Stimulated activated naive CD4-positive, alpha-beta T cell (primary cell): ENCODE data around the gene RWDD3.
A peak's percentile ranks its signal among the peaks of the same experiment; 100 is the strongest.

ENCODE experiments used
- DNase-seq, 6 experiments: peaks; one replicate each; lab custom pipeline; 2025; lab: John Stamatoyannopoulos, UW

RWDD3 gene

GRCh38 chr1:95233737-95234500 is at the start of gene RWDD3:
Gene RWDD3, plus strand, starts transcription at chr1:95234210. Its CDS starts 21 bp downstream, at chr1:95234231.
- peak; percentile 85 to 94 (median 88) for DNase-seq

GRCh38 chr1:95186149-95186548 is 47.9 kb upstream of the RWDD3 start:
- DNase-seq, result no peak

- no peak for DNase-seq
These were observed 40.4 kb upstream of the RWDD3 start for GRCh38 chr1:95193591-95193990.

GRCh38 chr1:95195046-95195445 is 39.0 kb upstream of the RWDD3 start:
- DNase-seq, result no peak

- DNase-seq, result no peak
These were observed 38.0 kb upstream of the RWDD3 start for GRCh38 chr1:95196017-95196416.

DNA sequence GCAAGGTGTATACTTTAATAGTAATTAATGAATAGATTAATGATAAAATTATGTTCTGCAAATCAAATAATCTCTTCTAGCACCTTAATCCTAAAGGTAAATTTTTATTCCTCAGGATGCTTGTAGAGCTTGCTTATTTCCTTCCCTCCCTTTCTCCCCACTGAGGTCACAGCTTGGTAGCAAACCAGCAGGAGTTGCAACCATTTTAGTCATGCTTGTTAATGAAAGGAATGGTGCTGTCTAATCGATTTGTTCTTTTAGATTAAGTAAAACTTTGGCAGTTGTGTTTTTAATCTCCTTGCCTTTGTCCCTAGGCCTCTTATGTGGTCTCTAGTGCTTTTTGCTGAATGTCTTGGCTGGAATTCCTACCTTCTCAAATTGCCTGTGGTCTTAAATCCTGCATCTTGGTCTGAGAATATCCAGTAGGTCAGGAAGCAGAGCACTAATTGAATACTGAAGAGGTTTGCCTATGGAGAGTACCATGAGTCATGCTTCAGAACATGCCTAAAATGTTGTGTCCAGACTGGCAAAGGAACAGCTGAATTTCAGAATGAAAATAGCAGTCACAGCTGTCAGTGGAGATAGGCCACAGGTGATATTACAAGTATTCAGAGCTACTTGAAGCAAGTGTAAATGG is 36.3 kb upstream of the RWDD3 start:
- DNase-seq, result no peak

- DNase-seq, result no peak
These were observed 32.1 kb upstream of the RWDD3 start for GRCh38 chr1:95201905-95202304.

- DNase-seq, result no peak
These were observed 30.0 kb upstream of the RWDD3 start for GRCh38 chr1:95203908-95204437.

- no peak for DNase-seq
These were observed 27.5 kb upstream of the RWDD3 start for GRCh38 chr1:95206514-95206913.

DNA sequence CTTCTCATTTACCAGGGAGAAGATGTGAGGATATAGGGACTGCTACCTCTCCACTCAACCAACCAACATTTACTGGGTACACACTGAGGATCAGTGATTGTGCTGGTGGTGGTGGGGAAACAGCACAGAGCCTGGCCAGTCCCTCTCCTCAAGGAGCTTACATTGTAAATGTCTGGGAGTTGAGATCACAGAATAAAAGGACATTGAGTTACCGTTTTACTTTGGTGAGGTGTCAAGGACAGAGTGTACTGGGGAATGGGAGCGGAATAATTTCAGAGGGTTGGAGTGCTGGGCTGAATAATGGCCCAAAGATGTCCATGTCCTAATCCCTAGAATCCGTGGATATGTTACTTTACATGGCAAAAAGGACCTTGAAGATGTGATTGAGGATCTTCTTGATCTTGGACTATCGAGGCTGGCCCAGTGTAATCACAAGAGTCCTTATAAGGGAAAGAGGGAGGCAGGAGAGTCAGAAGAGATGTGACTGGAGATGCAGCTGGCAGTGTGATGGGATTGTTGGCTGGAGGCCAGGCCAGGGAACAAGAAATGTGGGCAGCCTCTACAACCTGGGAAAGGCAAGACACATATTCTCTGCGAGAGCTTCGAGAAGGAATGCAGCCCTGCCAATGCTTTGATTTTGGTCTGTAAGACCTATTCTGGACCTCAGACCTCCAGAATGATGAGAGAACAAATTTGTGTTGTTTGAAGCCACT is 26.6 kb upstream of the RWDD3 start:
- DNase-seq, result no peak

DNA sequence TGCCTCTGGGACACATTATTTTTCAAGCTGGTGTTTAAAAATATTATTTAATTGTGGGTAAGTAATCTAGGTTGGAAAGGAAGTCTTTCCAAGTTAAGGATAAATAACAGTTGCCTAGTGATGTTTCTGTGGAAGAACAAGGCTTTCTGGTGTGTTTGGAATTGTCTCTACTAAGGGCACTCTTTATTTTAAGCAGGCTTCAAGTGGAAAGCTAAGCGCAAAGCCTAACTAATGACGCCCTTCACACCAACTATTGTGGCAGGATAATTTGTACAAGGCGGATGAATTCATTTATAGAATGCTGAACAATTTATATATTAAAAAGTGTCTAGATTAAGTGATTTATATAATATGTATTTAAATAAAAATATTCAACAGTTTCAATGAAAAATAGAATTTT is 25.1 kb upstream of the RWDD3 start:
- no peak for DNase-seq

DNA sequence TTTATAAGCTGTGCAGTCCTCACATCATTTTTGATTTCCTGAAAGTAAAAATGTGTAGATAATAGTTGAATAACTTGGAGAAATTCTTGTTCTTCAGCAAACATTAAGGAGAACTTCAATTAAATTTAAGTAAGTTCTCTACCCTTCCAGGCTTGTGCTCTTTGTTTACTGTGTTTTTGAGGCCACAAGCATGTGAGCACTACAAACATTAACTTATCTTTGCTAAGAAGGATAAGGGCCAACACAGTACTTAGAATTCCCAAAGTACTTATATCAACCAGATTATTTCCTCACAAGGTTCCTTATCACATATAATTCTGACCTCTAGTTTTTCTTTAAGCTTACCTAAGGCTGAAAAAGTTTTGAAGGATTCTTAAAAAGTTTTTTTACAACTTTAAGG is 24.7 kb upstream of the RWDD3 start:
- DNase-seq, result no peak

DNA sequence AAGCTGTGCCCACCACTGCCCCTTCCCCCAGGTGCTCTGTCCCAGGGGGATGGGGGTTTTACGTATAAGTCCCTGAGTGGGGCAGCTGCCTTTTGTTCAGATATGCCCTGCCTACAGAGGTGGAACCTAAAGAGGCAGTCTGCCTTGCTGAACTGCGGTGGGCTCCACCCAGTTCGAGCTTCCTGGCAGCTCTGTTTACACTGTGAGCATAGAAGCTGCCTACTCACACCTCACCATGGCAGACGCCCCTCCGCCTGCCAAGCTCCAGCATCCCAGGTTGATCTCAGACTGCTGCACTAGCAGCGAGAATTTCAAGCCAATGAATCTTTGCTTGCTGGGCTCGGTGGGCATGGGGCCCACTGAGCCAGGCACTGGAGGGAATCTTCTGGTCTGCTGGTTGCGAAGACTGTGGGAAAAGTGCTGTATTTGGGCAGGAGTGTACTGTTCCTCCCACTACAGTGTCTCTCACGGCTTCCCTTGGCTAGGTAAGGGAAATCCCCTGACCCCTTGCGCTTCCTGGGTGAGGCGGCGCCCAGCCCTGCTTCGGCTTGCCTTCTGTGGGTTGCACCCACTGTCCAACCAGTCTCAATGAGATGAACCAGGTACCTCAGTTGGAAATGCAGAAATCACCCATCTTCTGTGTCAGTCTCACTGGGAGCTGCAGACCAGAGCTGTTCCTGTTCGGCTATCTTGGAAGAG is 17.6 kb upstream of the RWDD3 start:
- DNase-seq, result no peak

- DNase-seq, result no peak
These were observed 16.6 kb upstream of the RWDD3 start for GRCh38 chr1:95217371-95217770.

DNA sequence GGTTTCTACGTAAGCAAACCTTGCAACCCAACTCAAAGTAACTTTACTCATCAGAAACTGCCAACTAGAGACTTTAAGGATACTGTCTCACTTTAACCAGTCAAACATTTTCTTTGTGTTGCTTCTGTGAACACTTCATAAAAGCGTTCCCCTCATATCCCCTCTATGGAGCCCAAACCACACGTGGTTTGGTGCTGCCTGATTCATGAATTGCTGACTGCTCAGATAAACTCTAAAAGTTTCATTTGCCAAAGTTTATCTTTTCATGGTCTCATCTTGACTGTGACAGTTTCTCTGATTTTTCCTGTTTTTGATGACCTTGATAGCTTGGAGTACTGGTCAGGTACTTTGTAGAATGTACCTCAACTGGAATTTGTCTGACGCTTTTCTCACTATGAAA is 14.6 kb upstream of the RWDD3 start:
- no peak for DNase-seq

DNA sequence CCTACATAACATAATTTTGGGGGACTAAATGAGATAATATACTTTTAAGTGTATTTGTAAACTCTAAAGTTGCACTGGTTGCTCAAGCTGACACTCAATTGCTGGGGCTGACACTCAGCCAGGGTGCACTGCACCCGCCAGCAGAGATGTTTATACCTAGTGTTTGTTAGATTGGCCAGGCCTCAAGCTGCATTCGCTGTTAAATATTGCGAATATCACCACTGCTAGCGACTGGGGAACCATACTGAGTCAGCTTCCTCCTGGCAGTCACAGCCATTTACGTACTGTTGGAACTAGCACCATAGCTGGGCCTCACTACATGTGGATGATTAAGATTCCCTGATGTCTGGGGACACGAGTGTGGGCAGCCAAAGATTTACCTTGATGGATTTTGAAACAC is 12.7 kb upstream of the RWDD3 start:
- no peak for DNase-seq

- DNase-seq, result no peak
These were observed 11.4 kb upstream of the RWDD3 start for GRCh38 chr1:95222629-95223028.

GRCh38 chr1:95223110-95223509 is 10.9 kb upstream of the RWDD3 start:
- DNase-seq, result no peak

DNA sequence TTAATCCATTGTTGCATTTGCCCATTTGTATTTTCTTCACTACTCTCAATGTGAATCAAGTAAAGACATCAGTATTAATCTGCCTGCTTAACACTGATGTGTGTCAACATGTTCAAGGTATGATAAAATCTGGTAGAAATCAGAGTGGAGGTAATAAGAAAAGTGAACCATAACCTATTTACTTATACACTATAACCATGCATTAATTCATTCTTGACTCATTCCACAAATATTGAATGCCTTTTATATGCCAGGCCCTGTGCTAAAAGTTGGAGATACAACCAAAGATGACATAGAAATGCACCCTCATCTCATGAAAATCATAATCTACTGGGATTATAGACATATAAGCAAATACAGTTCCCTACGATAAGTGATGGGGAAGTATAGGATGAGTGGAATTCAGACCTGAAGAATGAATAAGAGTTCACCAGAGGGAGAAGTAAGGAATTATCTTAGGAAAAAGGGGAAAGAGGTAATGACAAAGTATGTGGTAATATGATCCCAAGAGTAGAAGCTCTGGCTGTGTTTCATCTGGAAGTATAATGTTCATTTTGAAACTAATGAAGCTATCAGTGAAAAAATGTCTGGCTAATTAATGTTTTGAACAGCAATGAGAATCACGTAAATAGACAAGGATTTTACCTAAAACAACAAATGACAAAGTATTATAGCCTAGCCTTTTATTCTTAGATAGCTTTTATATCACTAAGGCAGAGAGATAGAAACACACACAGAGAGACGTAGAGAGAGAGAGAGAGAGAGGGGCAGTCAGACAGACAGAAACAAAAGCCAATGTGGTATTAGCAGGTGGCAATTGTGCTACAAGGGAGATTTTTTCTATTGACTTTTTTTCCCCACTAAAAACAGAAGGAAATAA is 7.0 kb upstream of the RWDD3 start:
- DNase-seq, result no peak

DNA sequence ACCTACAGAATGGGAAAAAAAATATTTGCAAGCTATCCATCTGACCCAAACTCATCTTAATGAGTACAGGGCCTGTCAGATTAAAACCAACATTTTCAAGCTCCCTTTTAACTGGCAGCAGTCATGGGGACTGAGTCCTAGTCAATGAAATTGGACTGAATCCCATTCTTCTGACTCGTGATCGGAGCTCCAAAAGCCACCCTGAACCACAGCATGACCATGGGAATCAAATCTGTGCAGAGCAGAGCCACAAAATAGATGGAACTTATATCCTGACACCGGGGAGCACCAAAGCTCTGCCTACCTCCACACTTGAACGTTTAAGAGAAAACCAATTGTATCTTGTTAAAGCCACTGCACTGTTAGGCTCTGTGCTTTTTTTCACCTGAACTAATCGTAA is 5.0 kb upstream of the RWDD3 start:
- DNase-seq, result no peak

DNA sequence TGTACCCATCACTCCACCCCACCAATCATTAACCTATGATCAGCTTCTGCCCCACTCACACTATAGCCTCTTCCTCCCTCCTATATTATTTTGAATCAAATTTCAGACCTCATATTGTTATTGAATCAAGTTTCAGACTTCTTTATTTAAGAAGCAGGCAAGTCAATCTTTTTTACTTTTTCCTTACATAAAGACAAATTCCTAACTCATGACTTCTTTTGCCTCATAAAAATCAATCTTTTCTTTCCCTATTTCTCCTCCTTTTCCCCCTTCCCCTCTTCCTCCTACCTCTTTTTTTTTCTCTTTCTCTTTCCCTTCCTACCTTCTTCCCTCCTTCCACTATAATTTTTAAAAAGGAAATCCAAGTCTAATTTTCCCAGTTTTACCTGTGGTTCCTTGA is 4.3 kb upstream of the RWDD3 start:
- no peak for DNase-seq
